CD1c-positive myeloid dendritic cell (primary cell): ENCODE measurements around the gene BCL10.

Source experiments
- DNase-seq: peaks from one replicate; pipeline ENCODE4 v3.0.0-alpha.2; 2016; ENCODE audit errors: extremely low spot score

Gene BCL10

GRCh38 chr1:85223334-85223733, 53.1 kb downstream of the BCL10 start:
- DNase-seq, result no peak

- no peak for DNase-seq
Measured at GRCh38 chr1:85220756-85221201, 55.7 kb downstream of the BCL10 start.

- DNase-seq, result no peak
Measured at GRCh38 chr1:85219853-85220610, 56.4 kb downstream of the BCL10 start.

DNA sequence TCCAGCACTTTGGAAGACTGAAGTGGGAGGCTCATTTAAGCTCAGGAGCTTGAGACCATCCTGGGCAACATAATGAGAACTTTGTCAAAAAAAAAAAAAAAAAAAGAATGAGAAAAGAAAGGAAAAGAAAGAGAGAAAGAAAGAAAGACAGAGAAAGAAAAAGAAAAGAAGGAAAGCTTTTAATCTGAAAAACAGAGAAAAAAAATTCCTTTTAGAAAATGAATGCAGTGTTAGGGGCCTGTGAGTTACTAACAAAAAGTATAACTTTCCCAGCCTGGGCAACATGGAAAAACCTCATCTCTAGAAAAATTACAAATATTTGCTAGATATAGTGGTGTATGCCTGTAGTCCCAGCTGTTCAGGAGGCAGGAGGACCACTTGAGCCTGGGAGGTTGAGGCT, 59.7 kb downstream of the BCL10 start:
- DNase-seq, result no peak
